IPS-18a (cell line): ENCODE data around the gene AGAP1.

Experiments used
- H3K27ac ChIP-seq: one replicate; pipeline ENCODE4 v1.5.1; 2013; ENCODE audit warnings: low read length
- H3K27me3 ChIP-seq: one replicate; pipeline ENCODE4 v1.6.1; 2013; ENCODE audit warnings: mild to moderate bottlenecking, low read length; ENCODE audit not compliant: control insufficient read depth, insufficient read depth
- H3K36me3 ChIP-seq: one replicate; pipeline ENCODE4 v1.6.1; 2013; ENCODE audit warnings: low read depth, low read length; ENCODE audit not compliant: control insufficient read depth
- H3K4me1 ChIP-seq: one replicate; pipeline ENCODE4 v1.6.1; 2013; ENCODE audit warnings: low read depth, low read length; ENCODE audit not compliant: control insufficient read depth
- H3K4me3 ChIP-seq: one replicate; pipeline ENCODE4 v1.5.1; 2013; ENCODE audit warnings: low read length
- H3K9ac ChIP-seq: one replicate; pipeline ENCODE4 v1.6.1; 2013; ENCODE audit warnings: mild to moderate bottlenecking, low read length, moderate library complexity
- H3K9me3 ChIP-seq: one replicate; pipeline ENCODE4 v1.6.1; 2013; ENCODE audit warnings: low read depth, low read length; ENCODE audit not compliant: control insufficient read depth

AGAP1 gene

DNA sequence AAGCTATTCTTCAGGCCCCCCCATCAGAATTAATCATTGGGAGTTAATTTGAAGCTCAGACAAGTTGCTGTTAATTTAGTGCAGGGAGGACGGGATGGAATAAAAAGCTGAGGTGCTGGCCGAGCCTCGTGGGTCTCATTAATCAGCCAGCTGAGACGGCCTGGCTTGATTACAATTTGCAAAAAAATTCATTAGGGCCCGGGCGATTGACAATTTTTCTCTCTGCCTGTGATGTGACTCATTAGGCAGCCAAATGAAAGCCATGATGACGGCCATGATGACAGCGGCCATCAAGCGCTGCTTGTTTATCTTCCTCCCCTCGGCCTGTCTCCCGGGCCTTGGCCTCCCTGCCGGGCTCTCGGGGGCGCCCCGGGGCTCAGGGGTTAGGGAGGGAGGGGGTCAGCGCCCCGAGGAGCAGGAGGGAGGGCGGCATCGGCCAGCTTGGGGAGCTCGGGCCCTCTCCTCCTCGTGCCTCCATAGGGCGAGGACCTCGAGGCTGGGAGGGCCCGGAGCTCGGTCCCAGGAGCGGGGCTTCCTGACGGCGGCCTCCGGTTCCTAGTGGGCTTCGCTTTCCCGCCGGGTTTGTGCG lies 669.1 kb downstream of the AGAP1 start:
- H3K27ac ChIP-seq = no peak overlapping the region
- peaks cover 99% of the 10 kb centered on the region for H3K27me3 ChIP-seq
- no peak overlapping the region for H3K9ac ChIP-seq
- peaks cover 5% of the 10 kb centered on the region for H3K36me3 ChIP-seq
- peaks cover 38% of the 10 kb centered on the region for H3K4me1 ChIP-seq
- H3K9me3 ChIP-seq = no peaks in the 10 kb centered on the region
- H3K4me3 ChIP-seq = peak overlapping the region; percentile 70

DNA sequence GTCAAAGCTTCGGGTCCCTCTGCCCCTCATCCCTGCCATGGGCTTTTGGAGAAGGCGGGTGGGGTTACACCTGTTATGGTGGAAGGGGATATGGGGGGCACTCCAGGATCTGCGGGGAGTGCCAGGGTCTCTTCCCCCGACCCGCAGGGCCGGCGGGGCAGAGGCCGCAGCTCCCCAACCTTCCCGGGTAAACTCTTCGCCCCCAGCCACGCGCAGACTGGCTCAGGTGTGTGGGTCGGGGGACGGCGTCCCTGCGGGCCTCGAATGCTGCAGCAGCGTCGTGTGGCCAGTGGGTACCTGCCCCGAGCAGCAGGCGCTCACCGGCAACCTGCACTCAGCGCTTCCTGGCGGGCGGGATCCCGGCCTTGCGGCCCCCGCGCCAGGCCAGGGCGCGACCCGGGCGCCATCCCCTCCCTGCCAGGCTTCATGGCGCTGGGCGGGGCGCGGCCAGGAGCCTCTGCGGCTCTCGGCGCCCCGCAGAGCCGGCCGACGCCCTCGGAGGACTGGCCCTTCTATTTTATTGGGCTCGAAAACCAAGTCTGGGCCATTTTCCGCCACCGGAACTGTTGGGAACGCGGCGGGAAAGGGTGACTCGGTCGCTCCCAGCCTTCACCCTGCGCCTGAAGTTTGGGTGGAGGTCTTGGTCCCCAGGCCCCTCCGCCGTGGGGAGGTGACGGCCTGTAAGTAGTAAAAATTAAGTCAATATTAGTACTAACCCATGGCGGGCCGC lies 669.8 kb downstream of the AGAP1 start:
- H3K27me3 ChIP-seq = peaks cover 99% of the 10 kb centered on the region
- no peak overlapping the region for H3K9ac ChIP-seq
- H3K36me3 ChIP-seq = peaks cover 5% of the 10 kb centered on the region
- no peak overlapping the region for H3K27ac ChIP-seq
- peak overlapping the region; percentile 70 for H3K4me3 ChIP-seq
- H3K9me3 ChIP-seq = no peaks in the 10 kb centered on the region
- peaks cover 32% of the 10 kb centered on the region for H3K4me1 ChIP-seq

- Histone ChIP-seq H3K4me3 (peak overlapping the region; percentile 70), H3K9ac (no peak overlapping the region), H3K9me3 (no peaks in the 10 kb centered on the region), H3K27me3 (peaks cover 99% of the 10 kb centered on the region), H3K4me1 (peaks cover 28% of the 10 kb centered on the region), H3K36me3 (peaks cover 5% of the 10 kb centered on the region), H3K27ac (no peak overlapping the region)
Measured at GRCh38 chr2:236164201-236164924, 670.5 kb downstream of the AGAP1 start.

DNA sequence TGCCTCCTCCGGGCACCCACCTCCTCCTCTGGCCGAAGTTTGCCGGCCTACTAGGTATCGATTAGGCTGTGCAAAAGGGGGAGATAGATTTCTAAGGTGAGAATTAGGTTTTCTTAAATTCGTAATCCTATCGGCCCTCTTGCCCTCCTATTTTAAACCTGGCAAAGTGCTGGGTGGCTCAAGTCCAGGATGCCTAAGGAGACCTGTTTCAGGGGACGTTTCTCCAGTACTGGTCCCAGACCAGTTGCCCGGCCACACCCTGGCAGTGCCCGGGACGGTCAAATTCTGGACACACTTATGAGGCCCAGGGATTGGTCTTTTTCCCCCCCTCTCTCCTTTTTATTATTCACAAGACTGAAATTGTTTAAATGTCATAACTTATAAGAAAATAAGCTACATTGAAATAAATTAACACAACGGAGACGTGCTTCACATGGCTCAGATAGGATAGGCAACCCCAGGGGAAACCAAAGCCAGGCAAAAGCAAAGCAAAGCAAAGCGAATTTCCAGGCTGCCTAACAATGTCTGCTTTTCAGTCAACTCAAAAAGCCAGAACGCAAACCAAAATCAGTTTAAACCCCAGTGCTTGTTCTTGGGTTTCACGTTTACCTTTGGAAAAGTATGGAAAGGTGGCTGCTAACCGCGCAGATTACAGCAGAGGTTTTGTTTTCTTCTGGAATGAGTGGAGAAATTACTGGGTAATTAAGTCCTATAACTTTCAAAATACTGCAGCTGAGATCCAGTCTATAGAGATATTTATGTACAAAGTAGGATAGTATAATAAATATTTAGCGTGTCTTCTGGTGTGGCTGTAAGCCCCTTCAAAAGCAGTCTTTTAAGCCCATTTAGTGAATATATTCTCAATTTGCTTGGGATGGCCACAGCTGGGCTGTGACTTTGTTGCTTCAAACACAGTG lies 671.3 kb downstream of the AGAP1 start:
- Histone ChIP-seq H3K9me3 (no peaks in the 10 kb centered on the region), H3K4me3 (peak overlapping the region; percentile 70), H3K27ac (no peak overlapping the region), H3K27me3 (peaks cover 100% of the 10 kb centered on the region), H3K36me3 (peaks cover 5% of the 10 kb centered on the region), H3K9ac (no peak overlapping the region), H3K4me1 (peaks cover 36% of the 10 kb centered on the region)

DNA sequence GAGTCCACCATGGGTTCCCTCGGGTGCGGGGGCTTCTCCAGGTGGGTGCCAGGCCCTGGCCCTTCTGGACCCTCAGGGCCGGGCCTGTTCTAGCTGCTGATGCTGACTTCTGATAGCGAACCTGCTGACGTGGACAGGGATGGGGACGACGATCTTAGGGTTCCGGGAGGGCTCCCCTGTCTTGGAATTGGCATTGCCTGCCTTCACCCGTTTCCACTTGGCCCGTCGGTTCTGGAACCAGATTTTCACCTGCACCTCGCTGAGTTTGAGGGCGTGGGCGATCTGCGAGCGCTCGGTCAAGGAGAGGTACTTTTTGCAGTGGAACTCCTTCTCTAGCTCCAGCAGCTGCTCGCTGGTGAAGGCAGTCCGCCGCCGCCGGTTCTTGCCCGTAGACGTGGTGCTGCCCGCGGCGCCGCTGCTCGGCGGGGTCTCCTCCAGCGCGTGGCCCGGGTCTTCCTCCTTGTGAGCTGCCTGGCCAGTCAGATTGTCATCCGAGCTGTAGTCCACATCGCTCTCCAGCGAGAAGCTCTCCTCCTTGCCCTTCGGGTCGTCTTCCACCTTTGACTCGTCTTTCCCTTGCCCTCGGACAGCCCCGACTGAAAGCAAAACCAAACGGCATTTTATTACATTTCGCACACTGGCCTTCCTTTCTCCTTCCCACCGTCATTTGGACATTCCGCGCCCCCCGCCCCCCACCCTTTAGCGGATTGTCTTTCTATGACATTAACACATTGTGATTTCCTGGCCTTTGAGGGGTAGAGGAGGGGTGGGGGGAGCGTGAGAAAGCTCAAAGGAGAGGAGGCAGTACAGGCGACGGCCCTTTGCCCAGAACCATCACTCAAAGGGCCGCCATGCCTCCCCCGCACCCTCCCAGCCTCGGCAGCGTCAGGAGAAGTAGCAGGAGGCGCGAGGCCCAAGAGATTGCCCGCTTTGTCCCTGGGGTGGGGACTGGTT lies 672.3 kb downstream of the AGAP1 start:
- H3K36me3 ChIP-seq = peaks cover 5% of the 10 kb centered on the region

DNA sequence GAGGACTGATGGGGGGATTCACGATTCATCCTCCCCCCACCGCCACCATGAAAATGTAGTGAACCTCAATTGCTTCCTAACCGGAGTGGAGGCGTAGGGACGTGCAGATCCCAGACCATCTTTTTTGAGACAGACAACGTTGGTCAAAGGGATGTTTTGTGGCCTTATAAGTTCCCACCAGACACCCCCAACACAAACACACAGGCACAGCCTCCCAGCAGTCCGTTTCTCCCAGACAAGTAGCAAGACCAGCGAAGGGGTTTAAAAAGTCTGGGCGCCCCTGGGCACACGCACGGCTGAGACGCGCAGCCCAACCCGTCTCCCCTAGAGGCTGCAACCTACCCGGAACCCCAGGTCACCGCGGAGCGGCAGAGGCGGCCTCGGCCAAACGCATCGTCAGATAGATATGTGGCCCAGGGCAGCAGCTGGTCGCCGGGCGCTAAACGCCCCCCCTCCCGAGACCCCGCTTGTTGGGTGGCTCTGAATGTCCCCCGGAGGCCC lies 673.0 kb downstream of the AGAP1 start:
- Histone ChIP-seq H3K27me3 (peaks cover 100% of the 10 kb centered on the region), H3K9ac (no peak overlapping the region)

More for the DNA sequence above, 672.3 kb downstream of the AGAP1 start:
- H3K4me1 ChIP-seq = peaks cover 37% of the 10 kb centered on the region
- no peak overlapping the region for H3K27ac ChIP-seq
- H3K27me3 ChIP-seq = peaks cover 100% of the 10 kb centered on the region
- peak overlapping the region; percentile 70 for H3K4me3 ChIP-seq
- no peak overlapping the region for H3K9ac ChIP-seq
- H3K9me3 ChIP-seq = peaks cover 3% of the 10 kb centered on the region

GRCh38 chr2:236167297-236168109 lies 673.7 kb downstream of the AGAP1 start:
- H3K4me3 ChIP-seq = peak overlapping the region; percentile 70
- no peak overlapping the region for H3K9ac ChIP-seq
- H3K36me3 ChIP-seq = peaks cover 5% of the 10 kb centered on the region
- H3K4me1 ChIP-seq = peaks cover 44% of the 10 kb centered on the region
- peaks cover 100% of the 10 kb centered on the region for H3K27me3 ChIP-seq
- H3K27ac ChIP-seq = no peak overlapping the region
- H3K9me3 ChIP-seq = peaks cover 3% of the 10 kb centered on the region

More for the DNA sequence above, 673.0 kb downstream of the AGAP1 start:
- H3K9me3 ChIP-seq = peaks cover 3% of the 10 kb centered on the region
- peak overlapping the region; percentile 70 for H3K4me3 ChIP-seq
- H3K27ac ChIP-seq = no peak overlapping the region
- peaks cover 43% of the 10 kb centered on the region for H3K4me1 ChIP-seq
- peaks cover 5% of the 10 kb centered on the region for H3K36me3 ChIP-seq

DNA sequence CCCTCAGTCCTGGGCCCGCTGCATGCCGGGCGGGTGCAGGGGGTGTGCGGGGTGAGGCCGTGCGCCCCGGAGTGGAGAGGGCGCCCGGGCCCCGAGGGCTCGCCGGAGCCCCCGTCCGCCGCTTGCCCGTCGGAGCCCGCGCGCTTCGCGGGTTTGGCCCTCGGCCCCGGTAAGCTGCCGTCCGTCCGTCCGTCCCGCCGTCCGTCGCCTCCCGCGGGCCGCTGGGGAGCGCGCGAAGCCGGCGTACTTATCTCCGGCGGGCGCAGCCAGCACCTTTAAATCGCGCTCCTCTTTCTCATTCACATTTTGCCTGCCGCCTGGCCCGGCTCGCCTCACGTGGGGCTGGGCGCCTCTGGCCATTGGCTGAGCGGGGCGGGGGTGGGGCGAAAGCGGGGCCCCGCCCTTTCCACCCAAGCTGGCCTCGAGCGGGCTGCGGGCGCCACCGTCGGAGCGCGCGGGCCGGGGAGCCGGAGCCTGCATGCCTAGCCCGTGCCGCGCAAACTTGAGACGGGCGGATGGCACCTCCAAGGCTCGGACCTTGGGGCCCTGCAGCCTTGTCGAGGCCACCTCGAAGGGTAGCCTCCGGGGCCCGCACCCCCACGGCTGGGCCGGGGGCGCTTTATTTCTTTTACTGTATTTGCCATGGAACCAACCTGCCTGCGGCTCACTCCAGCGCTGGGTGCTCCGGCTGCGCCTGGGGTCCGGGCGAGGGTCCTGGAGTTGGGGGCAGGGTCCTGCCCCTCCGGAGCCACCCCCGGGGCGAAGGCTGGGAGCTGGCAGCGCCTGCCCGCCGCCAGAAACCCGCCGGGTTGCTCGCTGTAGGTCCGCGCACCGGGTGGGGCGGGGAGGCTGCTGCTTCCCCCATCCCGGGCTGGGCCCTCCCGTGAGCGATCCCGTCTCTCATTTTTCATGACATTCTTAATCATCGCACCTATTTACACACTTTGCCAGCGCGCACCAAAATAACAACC lies 674.6 kb downstream of the AGAP1 start, which contains the start of gene GBX2:
TSS of gene GBX2 (minus strand) at position 277 of the 971 bp plus-strand sequence. CDS start 415 bp downstream, outside the sequence.
- H3K27me3 ChIP-seq = peaks cover 100% of the 10 kb centered on the region
- peak within 1 kb of the TSS; percentile 70 for H3K4me3 ChIP-seq

GRCh38 chr2:236169151-236169721 lies 675.4 kb downstream of the AGAP1 start:
- no peak overlapping the region for H3K9ac ChIP-seq
- no peak overlapping the region for H3K27ac ChIP-seq
- H3K4me1 ChIP-seq = peaks cover 50% of the 10 kb centered on the region
- peaks cover 5% of the 10 kb centered on the region for H3K36me3 ChIP-seq
- H3K27me3 ChIP-seq = peaks cover 100% of the 10 kb centered on the region
- peaks cover 3% of the 10 kb centered on the region for H3K9me3 ChIP-seq
- H3K4me3 ChIP-seq = peak overlapping the region; percentile 70

More for the DNA sequence above, 674.6 kb downstream of the AGAP1 start, which contains the start of gene GBX2:
- Histone ChIP-seq H3K27ac (no peak within 1 kb of the TSS), H3K4me1 (peaks cover 42% of the 10 kb centered on the region), H3K9me3 (peaks cover 3% of the 10 kb centered on the region), H3K9ac (no peak within 1 kb of the TSS), H3K36me3 (peaks cover 5% of the 10 kb centered on the region)
